Adipocyte (in vitro differentiated cells): Measurements from ENCODE around the gene UBTFL1.
"Not testable (repeated sequence)": the region's sequence is repeated elsewhere in the genome, so short reads cannot be mapped to it uniquely, and the experiment has no call there.

Source experiments
- DNase-seq: peaks from one replicate; pipeline ENCODE4 v3.0.0-alpha.2; 2015; ENCODE audit warnings: low read depth
- H3K27me3 ChIP-seq: replicated peaks from 2 replicates; pipeline ENCODE4 v1.7.0; 2013; ENCODE audit warnings: mild to moderate bottlenecking, low read length, moderate library complexity; ENCODE audit not compliant: control insufficient read depth, insufficient read depth
- H3K36me3 ChIP-seq: 2 replicates; pipeline ENCODE4 v1.7.0; 2013; ENCODE audit warnings: low read length, mild to moderate bottlenecking, moderate library complexity; ENCODE audit not compliant: control insufficient read depth, insufficient read depth, severe bottlenecking
- H3K4me1 ChIP-seq: 2 replicates; pipeline ENCODE4 v1.7.0; 2013; ENCODE audit warnings: mild to moderate bottlenecking, low read length, moderate library complexity; ENCODE audit not compliant: control insufficient read depth, insufficient read depth
- H3K4me3 ChIP-seq: 2 replicates; pipeline ENCODE4 v1.7.0; 2013; ENCODE audit warnings: mild to moderate bottlenecking, low read length, moderate library complexity
- H3K9ac ChIP-seq: 2 replicates; pipeline ENCODE4 v1.7.0; 2013; ENCODE audit warnings: mild to moderate bottlenecking, low read length, moderate library complexity
- H3K9me3 ChIP-seq: 2 replicates; pipeline ENCODE4 v1.7.0; 2013; ENCODE audit warnings: mild to moderate bottlenecking, low read length, moderate library complexity; ENCODE audit not compliant: control insufficient read depth

UBTFL1 gene, protein sequence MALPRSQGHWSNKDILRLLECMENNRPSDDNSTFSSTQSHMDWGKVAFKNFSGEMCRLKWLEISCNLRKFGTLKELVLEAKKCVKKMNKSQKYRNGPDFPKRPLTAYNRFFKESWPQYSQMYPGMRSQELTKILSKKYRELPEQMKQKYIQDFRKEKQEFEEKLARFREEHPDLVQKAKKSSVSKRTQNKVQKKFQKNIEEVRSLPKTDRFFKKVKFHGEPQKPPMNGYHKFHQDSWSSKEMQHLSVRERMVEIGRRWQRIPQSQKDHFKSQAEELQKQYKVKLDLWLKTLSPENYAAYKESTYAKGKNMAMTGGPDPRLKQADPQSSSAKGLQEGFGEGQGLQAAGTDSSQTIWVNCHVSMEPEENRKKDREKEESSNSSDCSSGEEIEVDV

DNA sequence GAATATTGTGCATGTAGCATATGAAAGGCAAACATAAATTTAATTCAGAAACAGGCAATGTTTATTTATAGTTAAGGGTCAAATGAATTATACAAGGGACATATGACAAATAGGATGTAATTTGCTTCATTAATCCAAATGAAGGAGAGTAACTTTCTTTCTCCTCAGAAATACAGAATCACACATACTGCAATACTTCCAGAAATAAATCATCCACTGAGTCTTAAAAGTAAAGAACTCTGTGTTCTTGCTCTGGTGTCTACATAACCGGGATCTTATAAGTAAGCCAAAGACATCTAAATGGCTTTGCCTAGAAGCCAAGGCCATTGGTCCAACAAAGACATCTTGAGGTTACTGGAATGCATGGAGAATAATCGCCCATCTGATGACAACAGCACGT lies at the start of gene UBTFL1:
Gene UBTFL1, plus strand, starts transcription at position 301 of the 400 bp plus-strand sequence. Its CDS starts 0 bp downstream, at position 301.
- H3K4me3 ChIP-seq, H3K27me3 ChIP-seq, H3K9me3 ChIP-seq, DNase-seq, H3K9ac ChIP-seq, H3K36me3 ChIP-seq, H3K4me1 ChIP-seq: not testable (repeated sequence)

DNA sequence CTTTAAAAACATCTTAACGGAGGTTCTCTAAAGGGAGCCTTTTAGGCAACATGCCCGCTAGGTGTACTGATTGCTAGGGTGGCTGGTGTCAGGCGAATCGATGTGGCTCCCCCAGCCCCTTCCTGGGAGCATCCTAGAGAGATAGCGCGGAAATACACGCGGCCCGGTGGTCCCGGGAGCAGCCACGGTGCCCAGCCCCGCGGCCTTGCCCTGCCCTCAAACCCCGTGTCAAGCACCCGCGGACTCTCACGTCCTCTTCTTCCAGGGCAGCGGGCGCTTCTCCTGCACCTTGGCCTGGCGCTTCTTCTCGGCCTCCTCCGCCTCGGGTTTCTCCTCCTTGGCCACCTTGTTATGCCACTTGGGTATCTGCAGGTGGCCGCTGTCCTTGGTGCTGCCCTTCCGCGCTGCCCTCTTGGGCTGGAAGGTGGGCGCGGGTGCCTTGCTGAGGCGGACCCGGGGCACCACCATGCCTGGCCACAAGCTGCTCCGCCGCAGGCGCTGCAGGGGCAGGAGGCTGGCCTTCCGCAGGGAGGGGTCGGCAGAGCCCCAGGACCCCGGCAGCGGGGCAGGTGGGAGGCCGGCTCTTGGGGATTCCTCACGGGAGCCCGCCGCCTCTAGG lies 34.0 kb upstream of the UBTFL1 start:
- H3K36me3 ChIP-seq, H3K9ac ChIP-seq, H3K4me3 ChIP-seq, H3K27me3 ChIP-seq, DNase-seq, H3K4me1 ChIP-seq, H3K9me3 ChIP-seq: not testable (repeated sequence)

DNA sequence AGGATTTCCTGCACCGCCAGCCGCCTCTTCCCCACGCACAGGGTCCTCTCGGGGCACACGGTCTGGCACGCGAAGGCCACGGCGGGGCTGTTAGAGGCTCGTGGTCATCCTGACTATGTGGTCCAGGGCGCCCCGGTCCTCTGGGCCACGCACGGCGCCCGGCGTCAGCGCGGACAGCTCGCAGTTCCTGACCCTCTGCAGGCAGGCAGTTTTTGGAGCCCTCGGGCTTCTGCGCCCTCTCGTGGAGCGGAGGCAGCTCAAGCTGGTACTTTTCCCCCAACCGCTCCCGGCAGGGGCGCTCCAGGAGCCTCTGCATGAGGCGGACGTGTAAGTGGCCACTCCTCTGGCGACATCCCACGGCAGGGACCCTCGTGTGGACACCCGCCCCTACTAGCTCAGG lies 33.4 kb upstream of the UBTFL1 start:
- H3K9ac ChIP-seq, H3K36me3 ChIP-seq, H3K4me3 ChIP-seq, H3K9me3 ChIP-seq, H3K27me3 ChIP-seq, DNase-seq, H3K4me1 ChIP-seq: not testable (repeated sequence)

DNA sequence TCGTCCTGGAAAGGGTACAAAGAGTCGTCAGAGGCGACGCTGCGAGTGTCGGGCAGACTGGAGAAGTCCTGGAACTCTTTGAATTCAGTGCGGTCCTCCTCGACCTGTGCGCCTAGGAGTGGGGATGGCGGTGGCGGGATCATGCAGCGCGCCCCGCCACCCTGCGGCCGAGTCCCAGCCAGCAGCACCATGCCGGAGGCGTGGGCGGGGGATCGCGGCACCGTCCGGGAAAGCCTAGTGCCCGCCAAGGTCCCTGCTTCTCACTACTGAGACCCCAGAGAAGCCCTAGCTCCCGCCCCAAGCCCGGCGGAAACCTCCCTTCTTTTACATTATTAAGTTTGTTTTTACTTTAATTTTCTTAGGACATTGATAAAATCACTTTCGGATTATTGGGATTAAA lies 32.2 kb upstream of the UBTFL1 start:
- DNase-seq, H3K9ac ChIP-seq, H3K27me3 ChIP-seq, H3K4me3 ChIP-seq, H3K9me3 ChIP-seq, H3K36me3 ChIP-seq, H3K4me1 ChIP-seq: not testable (repeated sequence)

DNA sequence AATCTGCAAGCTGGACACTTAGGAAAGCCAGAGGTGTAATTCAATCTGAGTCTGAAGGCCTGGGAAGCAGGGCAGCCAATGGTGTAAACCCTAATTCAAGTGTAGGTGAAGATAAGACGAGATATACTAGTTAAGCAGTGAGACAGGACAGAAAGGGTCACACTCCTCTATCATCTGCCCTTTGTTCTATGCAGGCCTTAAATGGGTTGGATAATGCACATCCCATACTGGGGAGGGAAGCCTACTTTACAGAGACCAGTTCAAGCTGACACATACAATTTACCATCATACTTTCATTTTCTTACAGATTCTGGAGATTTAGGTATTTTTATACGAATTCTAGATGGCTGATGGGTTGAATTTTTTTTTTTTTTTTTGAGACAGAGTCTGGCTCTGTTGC lies 3.0 kb downstream of the UBTFL1 start:
- not testable (repeated sequence) for H3K9ac ChIP-seq, H3K36me3 ChIP-seq, H3K9me3 ChIP-seq, DNase-seq, H3K4me1 ChIP-seq, H3K27me3 ChIP-seq, H3K4me3 ChIP-seq

DNA sequence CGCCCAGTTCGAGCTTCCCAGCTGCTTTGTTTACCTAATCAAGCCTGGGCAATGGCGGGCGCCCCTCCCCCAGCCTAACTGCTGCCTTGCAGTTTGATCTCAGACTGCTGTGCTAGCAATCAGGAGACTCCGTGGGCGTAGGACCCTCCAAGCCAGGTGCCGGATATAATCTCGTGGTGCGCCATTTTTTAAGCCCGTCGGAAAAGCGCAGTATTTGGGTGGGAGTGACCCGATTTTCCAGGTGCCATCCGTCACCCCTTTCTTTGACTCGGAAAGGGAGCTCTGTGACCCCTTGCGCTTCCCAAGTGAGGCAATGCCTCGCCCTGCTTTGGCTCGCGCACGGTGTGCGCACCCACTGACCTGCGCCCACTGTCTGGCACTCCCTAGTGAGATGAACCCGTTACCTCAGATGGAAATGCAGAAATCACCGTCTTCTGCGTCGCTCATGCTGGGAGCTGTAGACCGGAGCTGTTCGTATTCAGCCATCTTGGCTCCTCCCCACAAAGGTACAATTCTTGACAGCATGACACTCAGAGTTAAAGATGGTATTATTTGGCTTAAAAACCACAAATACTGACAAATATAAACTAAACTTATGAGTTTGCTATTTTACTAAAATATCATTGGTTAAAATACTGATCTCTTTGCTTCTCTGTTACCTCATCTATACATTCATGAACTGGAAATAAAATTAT lies 9.6 kb downstream of the UBTFL1 start:
- H3K4me1 ChIP-seq, H3K9me3 ChIP-seq, H3K36me3 ChIP-seq, H3K27me3 ChIP-seq, DNase-seq, H3K9ac ChIP-seq, H3K4me3 ChIP-seq: not testable (repeated sequence)

DNA sequence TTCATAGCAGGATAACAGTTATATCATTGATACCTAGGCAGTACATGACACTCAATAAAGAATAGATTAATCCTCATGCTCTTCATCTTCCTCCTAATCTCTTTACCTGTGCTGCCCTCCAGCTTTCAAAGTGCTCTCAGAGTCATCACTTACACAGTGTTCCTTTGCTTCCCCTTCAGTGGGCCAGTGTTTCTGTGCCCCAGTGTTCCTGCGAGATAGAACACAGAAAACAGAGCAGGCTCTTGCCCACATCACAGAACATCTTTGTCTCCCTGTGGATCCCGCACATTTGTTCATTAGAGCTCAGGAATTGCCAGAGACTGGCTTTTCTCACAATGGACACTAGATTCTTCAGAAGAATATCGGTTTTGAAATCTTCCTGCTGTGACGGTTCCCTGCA lies 12.5 kb downstream of the UBTFL1 start:
- not testable (repeated sequence) for H3K4me1 ChIP-seq, DNase-seq, H3K36me3 ChIP-seq, H3K9ac ChIP-seq, H3K4me3 ChIP-seq, H3K27me3 ChIP-seq, H3K9me3 ChIP-seq

DNA sequence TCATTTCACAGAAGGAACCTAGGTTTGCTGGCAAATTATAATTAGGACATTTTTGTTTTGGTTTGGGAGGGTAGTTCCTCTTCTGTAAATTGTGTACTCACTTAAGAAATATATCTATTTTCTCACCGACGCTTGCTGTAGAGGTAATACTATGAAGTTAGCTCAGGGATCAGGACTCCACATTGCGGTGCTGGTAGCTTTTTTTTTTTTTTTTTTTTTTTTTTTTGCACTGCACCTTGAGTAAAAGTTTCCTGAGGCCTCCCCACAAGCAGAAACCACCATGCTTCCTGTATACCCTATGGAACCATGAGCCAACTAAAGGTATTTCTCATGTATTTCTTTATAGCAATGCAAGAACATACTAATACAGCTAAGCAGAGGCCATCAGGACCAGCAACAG lies 14.7 kb downstream of the UBTFL1 start:
- H3K4me3 ChIP-seq, result no peak overlapping the region
- no peaks in the 10 kb centered on the region for H3K4me1 ChIP-seq
- no peak overlapping the region for H3K9ac ChIP-seq
- H3K9me3 ChIP-seq, result peaks cover 1% of the 10 kb centered on the region
- DNase-seq, result no peak
- no peaks in the 10 kb centered on the region for H3K36me3 ChIP-seq
- H3K27me3 ChIP-seq, result no peaks in the 10 kb centered on the region

DNA sequence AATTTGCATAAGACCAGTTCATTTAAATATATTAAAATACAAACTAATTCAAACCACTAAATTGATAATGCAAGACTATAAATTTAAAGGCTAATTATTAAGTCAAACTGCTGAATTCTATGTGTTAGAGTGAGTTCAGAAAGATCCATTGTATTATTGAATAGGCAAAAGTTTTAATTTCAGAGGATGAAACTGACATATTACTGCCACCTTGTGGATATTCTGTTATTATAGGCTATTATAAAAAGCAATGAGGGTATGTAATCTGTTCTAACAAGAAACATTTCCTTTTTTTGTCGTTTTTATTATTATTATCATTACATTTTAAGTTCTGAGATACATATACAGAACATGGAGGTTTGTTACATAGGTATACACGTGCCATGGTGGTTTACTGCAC lies 27.8 kb downstream of the UBTFL1 start:
- Histone ChIP-seq H3K36me3 (no peaks in the 10 kb centered on the region), H3K9me3 (no peaks in the 10 kb centered on the region), H3K4me3 (no peak overlapping the region), H3K27me3 (no peaks in the 10 kb centered on the region), H3K4me1 (no peaks in the 10 kb centered on the region), H3K9ac (no peak overlapping the region)
- DNase-seq, result peak; percentile 22

DNA sequence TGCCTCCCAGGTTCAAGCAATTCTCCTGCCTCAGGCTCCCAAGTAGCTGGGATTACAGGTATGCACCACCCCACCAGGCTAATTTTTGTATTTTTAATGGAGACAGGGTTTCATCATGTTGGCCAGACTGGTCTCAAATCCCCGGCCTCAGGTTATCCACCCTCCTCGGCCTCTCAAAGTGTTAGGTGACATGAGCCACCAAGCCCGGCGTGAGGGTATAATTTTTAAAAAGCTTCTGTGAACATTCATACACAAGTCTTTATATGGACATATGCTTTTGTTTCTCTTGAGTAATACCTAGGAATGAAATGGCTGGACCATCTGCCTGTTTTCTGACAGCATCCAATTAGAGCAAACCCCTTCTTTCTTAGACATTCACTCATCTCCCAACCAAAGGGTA lies 34.4 kb downstream of the UBTFL1 start:
- Histone ChIP-seq H3K9ac (no peak overlapping the region), H3K27me3 (no peaks in the 10 kb centered on the region)

DNA sequence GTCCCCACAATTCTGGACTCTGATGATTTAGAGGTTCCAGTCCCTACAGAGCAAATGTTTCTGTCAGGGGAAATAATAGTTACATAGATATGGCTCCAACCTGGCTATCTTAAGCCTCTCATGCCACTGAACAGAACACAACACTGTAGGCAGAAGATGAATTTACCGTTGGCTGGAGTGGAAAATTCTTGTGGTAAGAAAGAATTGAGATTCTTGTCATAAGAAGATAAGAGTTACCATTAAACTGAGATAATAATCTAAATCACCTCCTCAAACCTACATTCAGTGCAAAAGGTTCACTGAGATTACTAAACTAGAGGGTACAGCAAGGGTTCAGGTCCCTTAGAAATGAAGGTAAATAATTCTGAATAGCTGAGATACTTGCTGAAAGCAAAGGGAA lies 38.6 kb downstream of the UBTFL1 start:
- H3K4me1 ChIP-seq, result no peaks in the 10 kb centered on the region
- H3K36me3 ChIP-seq, result no peaks in the 10 kb centered on the region
- H3K9me3 ChIP-seq, result no peaks in the 10 kb centered on the region
- no peak for DNase-seq
- no peak overlapping the region for H3K4me3 ChIP-seq
- H3K9ac ChIP-seq, result no peak overlapping the region
- H3K27me3 ChIP-seq, result no peaks in the 10 kb centered on the region

More for the DNA sequence above, 34.4 kb downstream of the UBTFL1 start:
- H3K9me3 ChIP-seq, result no peaks in the 10 kb centered on the region
- no peak overlapping the region for H3K4me3 ChIP-seq
- H3K36me3 ChIP-seq, result no peaks in the 10 kb centered on the region
- DNase-seq, result no peak
- H3K4me1 ChIP-seq, result no peaks in the 10 kb centered on the region
